ENCODE measurements around the gene FADS2. TPM values are rescaled to one million over a fixed set of nuclear protein-coding genes. Genes with fewer than 3 reads are reported as not detected.

FADS2 gene
- total RNA-seq, 1 experiment from 2014 or later, result 17.1 TPM

DNA sequence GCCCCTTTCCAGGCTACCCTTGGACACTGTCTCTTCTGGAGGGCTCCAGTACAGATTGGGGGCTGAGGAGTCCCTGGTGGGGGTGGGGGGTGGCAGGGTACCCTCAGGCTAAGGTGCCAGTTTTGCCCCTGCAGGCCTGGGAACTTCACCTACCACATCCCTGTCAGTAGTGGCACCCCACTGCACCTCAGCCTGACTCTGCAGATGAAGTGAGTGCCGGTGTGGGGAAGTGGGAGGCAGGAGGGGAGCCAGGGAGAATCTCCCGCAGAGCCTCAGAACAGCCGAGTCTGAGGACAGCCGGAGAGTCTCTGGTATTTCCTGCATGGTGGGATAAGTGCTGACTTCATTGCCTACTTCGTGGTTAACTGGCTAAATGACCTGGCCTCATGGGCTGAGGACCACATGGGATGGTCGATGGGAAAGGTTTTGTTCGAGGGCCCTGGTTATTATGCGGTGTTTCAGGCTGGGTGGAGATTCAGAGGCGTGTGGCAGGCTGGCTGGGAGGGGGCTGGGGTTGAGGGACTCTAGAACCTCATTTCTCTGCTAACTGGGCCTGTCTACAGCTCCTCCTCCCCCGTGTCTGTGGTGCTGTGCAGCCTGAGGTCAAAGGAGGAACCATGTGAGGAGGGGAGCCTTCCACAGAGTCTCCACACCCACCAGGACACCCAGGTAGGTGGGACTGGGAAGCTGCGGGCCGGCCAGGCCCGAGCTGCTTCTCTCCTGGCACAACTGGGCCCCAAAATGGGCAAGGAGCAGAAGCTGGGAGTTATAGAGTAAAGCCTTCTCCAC is 44.2 kb upstream of the FADS2 start:
- Histone ChIP-seq H3K79me2 (ENCODE audit: insufficient read depth, low read length) (no peaks in the 10 kb centered on the region), H3K27me3 (ENCODE audit: insufficient read depth, low read length) (no peaks in the 10 kb centered on the region), H3K9ac (ENCODE audit: low read length) (no peak overlapping the region), H3K4me1 (ENCODE audit: control insufficient read depth in 1 of 2, insufficient read depth in 2 of 2, low read length in 2 of 2) (no peaks in the 10 kb centered on the region), H3K9me2 (ENCODE audit: insufficient read depth) (no peaks in the 10 kb centered on the region), H3K9me3 (ENCODE audit: control insufficient read depth in 1 of 2, insufficient read depth in 1 of 2, low read depth in 1 of 2, low read length in 2 of 2) (no peaks in the 10 kb centered on the region), H3K4me3 (replicated peaks in 1 of 2; ENCODE audit: low read depth in 1 of 2, low read length in 2 of 2) (no peak overlapping the region), H4K20me1 (ENCODE audit: insufficient read depth) (no peaks in the 10 kb centered on the region), H3K27ac (ENCODE audit: low read depth, low read length) (no peak overlapping the region), H2AFZ (ENCODE audit: low read depth, low read length, poor library complexity, severe bottlenecking) (no peak overlapping the region), H3K36me3 (ENCODE audit: control insufficient read depth in 1 of 2, insufficient read depth in 2 of 2, low read length in 2 of 2) (peaks cover 12 to 33% of the 10 kb centered on the region in 2 experiments; a peak in 3 of 4 replicates), H3K4me2 (ENCODE audit: low read length) (no peak overlapping the region)
- ATAC-seq (no peak), DNase-seq (ENCODE audit: low read depth, low spot score) (no peak)
- BruUV-seq (replicated peaks), result no TSS peak
- RAD21 ChIA-PET (ENCODE audit: low non-redundant PET in 1 of 2, low total read pairs in 2 of 2, uncharacterized antibody in 2 of 2, unreplicated experiment in 2 of 2), result no interaction called here
- POLR2A ChIA-PET, result no interaction called here
- intact Hi-C loops (cut with micrococcal nuclease), result no loop called here
- CTCF ChIA-PET, result interaction anchor here (1.7 kb wide), 1 partner anchor 36 kb away, joined by 5 read pairs; no protein-coding TSS in a partner anchor
- TF ChIP-seq JUND (IDR thresholded peaks at IDR 0.05) (no peak), FOSL1 (IDR thresholded peaks at IDR 0.05; ENCODE audit: low read depth) (no peak), ZNF274 (IDR thresholded peaks at IDR 0.05; ENCODE audit: low read depth, low read length) (no peak)

- POLR2A ChIA-PET, result no interaction called here
- CTCF ChIA-PET, result interaction anchor here (1.7 kb wide), 1 partner anchor 37 kb away, joined by 5 read pairs; no protein-coding TSS in a partner anchor
Measured at GRCh38 chr11:61784506-61784805, 43.6 kb upstream of the FADS2 start.

More at GRCh38 chr11:61784506-61784805, 43.6 kb upstream of the FADS2 start:
- no TSS peak for BruUV-seq (replicated peaks)
- TF ChIP-seq SP1 (IDR thresholded peaks at IDR 0.05; ENCODE audit: low read depth), result no peak
- TF ChIP-seq ZFX (IDR thresholded peaks at IDR 0.05), result no peak
- TF ChIP-seq CEBPB (IDR thresholded peaks at IDR 0.05; ENCODE audit: low read depth), result no peak
- Histone ChIP-seq H3K27me3 (ENCODE audit: insufficient read depth, low read length) (no peaks in the 10 kb centered on the region), H3K9me3 (ENCODE audit: control insufficient read depth in 1 of 2, insufficient read depth in 1 of 2, low read depth in 1 of 2, low read length in 2 of 2) (no peaks in the 10 kb centered on the region), H2AFZ (ENCODE audit: low read depth, low read length, poor library complexity, severe bottlenecking) (no peak overlapping the region), H3K27ac (ENCODE audit: low read depth, low read length) (no peak overlapping the region), H3K4me3 (replicated peaks in 1 of 2; ENCODE audit: low read depth in 1 of 2, low read length in 2 of 2) (no peak overlapping the region), H3K4me2 (ENCODE audit: low read length) (no peak overlapping the region), H3K9ac (ENCODE audit: low read length) (no peak overlapping the region), H3K36me3 (ENCODE audit: control insufficient read depth in 1 of 2, insufficient read depth in 2 of 2, low read length in 2 of 2) (peaks cover 17 to 39% of the 10 kb centered on the region in 2 experiments; a peak in 3 of 4 replicates), H3K79me2 (ENCODE audit: insufficient read depth, low read length) (no peaks in the 10 kb centered on the region), H4K20me1 (ENCODE audit: insufficient read depth) (no peaks in the 10 kb centered on the region), H3K9me2 (ENCODE audit: insufficient read depth) (no peaks in the 10 kb centered on the region), H3K4me1 (ENCODE audit: control insufficient read depth in 1 of 2, insufficient read depth in 2 of 2, low read length in 2 of 2) (no peaks in the 10 kb centered on the region)
- DNase-seq (ENCODE audit: low read depth, low spot score) (no peak), ATAC-seq (no peak)
- intact Hi-C loops (cut with micrococcal nuclease), result no loop called here
- RAD21 ChIA-PET (ENCODE audit: low non-redundant PET in 1 of 2, low total read pairs in 2 of 2, uncharacterized antibody in 2 of 2, unreplicated experiment in 2 of 2), result no interaction called here

Data from HCT116 (cell line).